Urinary bladder (tissue), 4 donors: ENCODE results near the gene PEX6. TPM values are rescaled to one million over a fixed set of nuclear protein-coding genes. Genes with fewer than 3 reads are reported as not detected.
"Not testable (repeated sequence)": the region's sequence is repeated elsewhere in the genome, so short reads cannot be mapped to it uniquely, and the experiment has no call there.

Experiments used
- DNase-seq: peaks from one replicate; pipeline ENCODE4 v3.0.0-alpha.2; 2015; ENCODE audit errors: extremely low spot score
- H3K27ac ChIP-seq: one replicate; pipeline ENCODE4 v1.5.1; 2013; ENCODE audit warnings: low read depth, mild to moderate bottlenecking, moderate library complexity
- H3K36me3 ChIP-seq: one replicate; pipeline ENCODE4 v1.6.1; 2013; ENCODE audit warnings: mild to moderate bottlenecking, moderate library complexity; ENCODE audit not compliant: insufficient read depth
- H3K4me1 ChIP-seq: one replicate; pipeline ENCODE4 v1.6.1; 2013; ENCODE audit warnings: mild to moderate bottlenecking, moderate library complexity; ENCODE audit not compliant: insufficient read depth
- H3K4me3 ChIP-seq: one replicate; pipeline ENCODE4 v1.5.1; 2013; ENCODE audit warnings: low read depth, low read length
- WGBS: extraction: QIAGEN DNeasy Blood & Tissue Kit; methylation state at CpG from one replicate; pipeline ENCODE4 v1.1.7; 2013; 5-methylcytosine and 5-hydroxymethylcytosine counted together
- polyA plus RNA-seq: library from polyadenylated mRNA; stranded (reverse); fragments of 200-250 nt; gene quantifications from one replicate; pipeline ENCODE4 v1.2.3, GENCODE V29; 2013
- total RNA-seq: library from RNA; depleted of rRNA; stranded (reverse); fragments of >200 nt; gene quantifications from one replicate; pipeline ENCODE4 v1.2.3, GENCODE V29; 2014
- donor health status: healthy with polysubstance abuse.
- donor health status: healthy.

PEX6 gene
- total and polyA plus RNA-seq, 2 donors, result 12.2 to 18.9 TPM

DNA sequence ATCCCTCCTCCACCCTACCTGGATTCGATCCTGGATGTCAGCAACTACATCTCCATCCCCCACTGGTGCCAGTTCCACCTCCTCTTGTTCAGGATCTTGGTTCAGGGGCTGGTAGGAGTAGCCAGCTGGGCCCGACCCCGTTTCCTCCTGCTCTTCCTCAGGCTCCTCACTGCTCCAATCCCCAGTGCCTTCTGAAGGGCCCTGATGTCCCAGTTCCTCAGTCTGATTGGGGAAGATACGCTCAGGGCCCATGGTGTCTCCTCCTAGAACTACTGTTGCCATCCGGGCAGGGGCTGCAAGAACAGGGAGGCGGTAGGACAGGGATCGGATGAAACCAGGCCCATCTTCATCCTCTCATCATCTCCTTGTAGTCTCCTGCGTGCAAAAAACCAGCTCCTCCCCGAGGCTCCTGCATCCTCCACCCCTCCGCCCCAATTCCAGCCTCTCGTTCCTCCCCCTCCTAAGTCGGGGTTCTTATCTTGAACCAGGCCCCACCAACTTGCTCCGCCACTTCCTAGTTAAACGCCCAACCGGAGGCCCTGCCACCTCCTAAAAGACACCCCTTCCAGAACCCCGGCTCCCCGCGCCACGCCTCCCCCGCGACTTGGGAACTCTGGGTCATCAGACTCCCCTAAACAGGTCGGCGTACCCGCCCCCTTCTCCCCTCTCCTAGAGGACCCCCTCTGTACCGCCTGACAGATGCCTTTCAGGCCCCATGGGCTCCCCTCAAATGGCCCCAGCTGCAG is 34.3 kb upstream of the PEX6 start:
- DNase-seq, result no peak
- Histone ChIP-seq H3K4me3 (peak overlapping the region; percentile 55), H3K27ac (peak overlapping the region; percentile 61), H3K4me1 (no peaks in the 10 kb centered on the region), H3K36me3 (peaks cover 1% of the 10 kb centered on the region)
- 2% methylated on average over 25 of the region's 25 CpGs for WGBS

DNA sequence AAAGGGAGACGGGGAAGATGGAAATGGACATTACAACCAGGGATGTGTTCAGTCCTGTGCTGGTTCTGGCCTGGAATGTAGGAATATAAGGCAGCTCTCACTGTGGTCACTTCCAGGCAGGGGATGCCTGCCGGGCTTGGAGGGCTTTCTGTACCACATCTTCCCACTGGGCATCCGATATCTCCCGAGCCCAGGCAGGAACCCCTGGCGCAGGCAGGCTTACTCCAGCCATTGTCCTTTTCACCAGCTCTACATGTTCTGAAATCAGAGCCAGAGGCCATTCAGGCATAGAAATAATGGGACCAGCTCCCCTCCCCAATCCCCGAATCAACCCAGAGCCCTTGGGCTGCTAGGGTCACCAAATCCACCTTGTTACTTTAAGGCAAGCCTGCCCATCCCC is 33.4 kb upstream of the PEX6 start:
- no peak for DNase-seq
- H3K4me1 ChIP-seq, result no peaks in the 10 kb centered on the region
- H3K36me3 ChIP-seq, result peaks cover 1% of the 10 kb centered on the region
- 81% methylated on average over 6 of the region's 6 CpGs for WGBS
- H3K27ac ChIP-seq, result no peak overlapping the region
- H3K4me3 ChIP-seq, result no peak overlapping the region

DNA sequence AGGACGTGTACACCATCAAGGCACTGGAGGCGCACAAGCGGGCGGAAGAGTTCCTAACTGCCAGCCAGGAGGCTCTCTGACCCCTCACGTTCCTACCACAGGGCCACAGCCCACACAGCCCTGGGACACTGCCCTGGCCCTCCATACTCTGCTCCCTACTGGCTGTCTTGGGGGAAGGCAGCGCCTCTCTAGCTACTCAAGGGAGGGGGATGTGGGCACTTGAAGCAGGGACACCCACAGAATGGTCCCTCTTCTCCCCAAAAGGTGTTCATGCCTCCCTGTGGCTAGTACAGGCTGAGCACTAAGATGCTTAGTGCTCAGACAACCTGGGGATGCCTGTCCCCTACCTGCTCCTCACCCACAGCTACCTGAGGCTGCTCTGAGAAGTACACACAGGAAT is 32.2 kb upstream of the PEX6 start:
- H3K36me3 ChIP-seq, result peaks cover 5% of the 10 kb centered on the region

DNA sequence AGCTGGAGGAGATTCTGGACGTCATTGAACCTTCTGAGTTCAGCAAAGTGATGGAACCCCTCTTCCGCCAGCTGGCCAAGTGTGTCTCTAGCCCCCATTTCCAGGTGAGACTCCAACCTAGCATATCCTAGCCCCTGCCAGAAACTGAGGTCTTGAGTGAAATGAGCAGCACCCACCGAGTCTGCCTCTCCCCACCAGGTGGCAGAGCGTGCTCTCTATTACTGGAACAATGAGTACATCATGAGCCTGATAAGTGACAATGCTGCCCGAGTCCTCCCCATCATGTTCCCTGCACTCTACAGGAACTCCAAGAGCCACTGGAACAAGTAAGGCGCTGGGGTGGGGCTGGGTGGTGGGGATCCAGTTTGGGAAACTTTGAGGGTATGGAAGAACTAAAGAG is 30.1 kb upstream of the PEX6 start:
- Histone ChIP-seq H3K4me3 (no peak overlapping the region), H3K4me1 (no peaks in the 10 kb centered on the region), H3K36me3 (peaks cover 5% of the 10 kb centered on the region), H3K27ac (no peak overlapping the region)
- DNase-seq, result no peak
- 63% methylated on average over 6 of the region's 6 CpGs for WGBS

More for the DNA sequence above, 32.2 kb upstream of the PEX6 start:
- Histone ChIP-seq H3K27ac (no peak overlapping the region), H3K4me3 (no peak overlapping the region), H3K4me1 (no peaks in the 10 kb centered on the region)
- 79% methylated on average over 6 of the region's 6 CpGs for WGBS
- DNase-seq, result no peak

DNA sequence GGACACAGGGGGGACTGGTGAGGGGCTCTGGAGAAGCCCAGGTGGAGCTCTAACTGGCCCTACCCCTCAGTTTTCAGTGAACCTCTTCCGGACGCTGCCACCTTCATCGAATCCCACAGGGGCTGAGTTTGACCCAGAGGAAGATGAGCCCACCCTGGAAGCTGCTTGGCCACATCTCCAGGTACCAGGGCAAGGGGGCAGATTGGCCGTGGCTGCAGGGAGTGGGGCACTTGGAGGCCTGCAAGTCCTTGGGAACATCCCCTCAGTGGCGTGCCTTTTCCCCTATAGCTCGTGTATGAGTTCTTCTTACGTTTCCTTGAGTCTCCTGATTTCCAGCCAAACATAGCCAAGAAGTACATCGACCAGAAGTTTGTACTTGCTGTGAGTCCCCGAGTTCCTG is 28.1 kb upstream of the PEX6 start:
- Histone ChIP-seq H3K4me1 (no peaks in the 10 kb centered on the region), H3K36me3 (peaks cover 5% of the 10 kb centered on the region), H3K27ac (no peak overlapping the region), H3K4me3 (no peak overlapping the region)
- 90% methylated on average over 9 of the region's 9 CpGs for WGBS
- no peak for DNase-seq

DNA sequence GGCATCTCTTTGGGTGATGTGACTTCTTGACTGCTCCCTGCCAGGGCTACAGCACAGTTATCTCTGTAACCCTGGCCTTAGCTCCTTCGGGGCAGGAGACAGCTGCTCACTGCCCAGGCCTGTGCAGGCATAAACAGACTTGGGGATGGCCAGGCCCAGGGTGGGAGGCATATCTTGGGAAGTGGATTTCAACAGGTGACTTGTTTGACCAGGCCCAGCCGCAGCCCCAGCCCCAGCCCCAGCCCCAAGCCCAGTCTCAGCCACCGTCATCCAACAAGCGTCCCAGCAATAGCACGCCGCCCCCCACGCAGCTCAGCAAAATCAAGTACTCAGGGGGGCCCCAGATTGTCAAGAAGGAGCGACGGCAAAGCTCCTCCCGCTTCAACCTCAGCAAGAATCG is 27.3 kb upstream of the PEX6 start:
- Histone ChIP-seq H3K4me1 (no peaks in the 10 kb centered on the region), H3K36me3 (peaks cover 5% of the 10 kb centered on the region), H3K27ac (no peak overlapping the region), H3K4me3 (no peak overlapping the region)
- no peak for DNase-seq
- 93% methylated on average over 11 of the region's 11 CpGs for WGBS

DNA sequence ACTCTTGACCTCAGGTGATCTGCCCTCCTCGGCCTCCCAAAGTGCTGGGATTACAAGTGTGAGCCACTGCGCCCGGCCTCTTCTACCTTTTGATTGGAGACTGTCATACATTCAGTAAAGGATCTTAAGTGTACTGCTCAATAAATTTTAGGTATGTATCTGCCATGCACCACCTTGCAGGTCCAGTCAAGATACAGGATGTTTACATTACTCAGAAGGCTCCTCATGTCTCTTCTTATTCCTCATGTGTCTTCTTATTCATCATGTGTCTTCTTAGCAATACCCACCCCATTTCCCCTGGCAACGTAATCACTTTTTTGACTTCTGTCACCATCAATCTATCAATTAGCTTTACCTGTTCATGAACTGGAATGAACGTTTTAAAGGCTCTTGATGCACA is 26.9 kb upstream of the PEX6 start:
- no peaks in the 10 kb centered on the region for H3K4me1 ChIP-seq
- no peak overlapping the region for H3K4me3 ChIP-seq
- no peak overlapping the region for H3K27ac ChIP-seq
- WGBS, result 90% methylated on average over 5 of the region's 5 CpGs
- no peak for DNase-seq
- peaks cover 5% of the 10 kb centered on the region for H3K36me3 ChIP-seq

DNA sequence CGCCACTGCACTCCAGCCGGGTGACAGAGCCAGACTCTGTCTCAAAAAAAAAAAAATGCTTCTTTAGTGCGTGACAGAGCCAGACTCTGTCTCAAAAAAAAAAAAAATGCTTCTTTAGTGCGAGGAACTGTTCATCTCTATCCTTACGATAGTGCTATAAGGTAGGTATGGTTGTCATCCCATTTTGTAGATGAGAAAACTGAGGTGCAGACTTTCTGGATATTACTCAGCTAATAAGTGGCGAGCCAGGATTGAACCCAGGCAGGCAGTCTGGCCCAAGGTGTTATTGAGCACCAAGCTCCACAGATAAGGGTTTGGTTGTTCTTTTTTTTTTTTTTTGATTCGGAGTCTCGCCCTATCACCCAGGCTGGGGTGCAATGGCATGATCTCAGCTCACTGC is 22.9 kb upstream of the PEX6 start:
- H3K27ac ChIP-seq, result no peak overlapping the region
- H3K4me3 ChIP-seq, result no peak overlapping the region
- no peaks in the 10 kb centered on the region for H3K36me3 ChIP-seq
- 96% methylated on average over 8 of the region's 8 CpGs for WGBS
- H3K4me1 ChIP-seq, result no peaks in the 10 kb centered on the region
- DNase-seq, result no peak

DNA sequence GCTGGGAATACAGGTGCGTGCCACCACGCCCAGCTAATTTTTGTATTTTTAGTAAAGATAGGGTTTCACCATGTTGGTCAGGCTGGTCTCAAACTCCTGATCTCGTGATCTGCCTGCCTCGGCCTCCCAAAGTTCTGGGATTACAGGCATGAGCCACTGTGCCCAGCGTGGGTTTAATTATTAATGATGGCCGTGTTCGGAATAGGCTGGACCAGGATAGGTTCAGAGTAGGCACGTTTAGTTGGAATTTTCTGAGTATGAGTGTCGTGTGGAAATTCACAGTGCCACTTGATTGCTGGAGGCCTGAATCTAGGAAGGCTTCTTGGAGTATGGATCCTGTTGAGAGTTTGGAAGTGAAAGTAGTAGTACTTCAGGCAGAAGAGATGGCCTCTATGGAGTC is 19.2 kb upstream of the PEX6 start:
- H3K4me1 ChIP-seq, H3K36me3 ChIP-seq, H3K4me3 ChIP-seq, H3K27ac ChIP-seq, DNase-seq: not testable (repeated sequence)
- 96% methylated on average over 9 of the region's 9 CpGs for WGBS

DNA sequence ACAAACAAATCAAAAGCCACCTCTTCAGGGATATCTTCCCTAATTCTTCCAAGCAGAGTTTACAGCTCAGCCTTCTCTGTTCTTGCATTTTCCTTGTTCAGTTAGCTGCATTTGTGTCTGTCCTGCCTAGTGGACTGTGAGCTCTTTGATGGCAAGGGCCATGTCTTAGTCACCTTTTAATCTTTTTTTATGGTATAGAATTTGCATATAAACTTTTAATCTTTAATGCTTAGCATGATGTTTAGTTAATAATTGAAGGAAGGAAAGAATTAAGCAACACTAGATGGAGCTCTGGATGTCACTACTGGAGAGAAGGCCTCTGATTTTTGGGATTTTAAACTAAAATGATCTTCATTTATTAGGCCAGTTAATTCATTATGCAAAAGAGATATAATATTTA is 17.5 kb upstream of the PEX6 start:
- Histone ChIP-seq H3K27ac (no peak overlapping the region), H3K36me3 (no peaks in the 10 kb centered on the region), H3K4me1 (no peaks in the 10 kb centered on the region), H3K4me3 (no peak overlapping the region)
- DNase-seq, result no peak

DNA sequence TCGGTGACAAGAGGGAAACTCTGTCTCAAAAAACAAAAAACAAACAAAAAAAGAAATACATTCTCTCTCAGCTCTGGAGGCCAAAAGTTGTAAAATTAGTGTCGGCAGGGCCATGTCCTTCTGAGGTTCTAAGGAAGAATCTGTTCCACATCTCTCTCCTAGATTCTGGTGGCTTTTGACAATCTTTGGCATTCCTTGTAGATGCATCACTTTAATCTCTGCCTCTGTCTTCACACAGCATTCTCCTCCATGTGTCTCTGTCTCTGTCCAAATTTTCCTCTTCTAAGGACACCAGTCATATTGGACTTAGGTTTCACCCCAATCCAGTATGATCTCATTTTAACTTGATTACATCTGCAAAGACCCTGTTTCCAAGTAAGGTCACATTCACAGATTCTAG is 14.5 kb upstream of the PEX6 start:
- Histone ChIP-seq H3K4me1 (no peaks in the 10 kb centered on the region), H3K36me3 (no peaks in the 10 kb centered on the region), H3K4me3 (no peak overlapping the region), H3K27ac (no peak overlapping the region)
- 88% methylated on average over 2 of the region's 2 CpGs for WGBS
- DNase-seq, result no peak

DNA sequence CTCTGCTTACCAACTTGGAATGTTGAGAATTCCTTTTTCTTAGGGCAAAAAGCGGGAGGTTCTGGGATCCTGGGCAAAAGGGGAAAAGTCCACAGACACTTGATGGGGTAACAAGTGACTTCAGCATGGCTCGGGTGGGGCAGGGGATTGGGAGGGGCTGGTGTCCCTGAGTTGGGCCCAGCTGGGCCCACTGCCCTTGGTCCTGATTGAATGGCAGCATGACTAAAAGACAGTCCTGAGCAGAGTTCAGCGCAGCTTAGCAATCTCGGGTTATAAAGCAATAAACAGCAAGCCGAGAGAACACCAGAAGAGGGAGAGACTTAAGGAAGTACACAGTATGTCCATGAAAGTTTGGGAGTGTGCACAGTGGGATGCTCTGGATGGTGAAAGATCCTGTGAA is 10.9 kb upstream of the PEX6 start:
- 74% methylated on average over 5 of the region's 5 CpGs for WGBS
- DNase-seq, result no peak
- H3K4me1 ChIP-seq, result no peaks in the 10 kb centered on the region

DNA sequence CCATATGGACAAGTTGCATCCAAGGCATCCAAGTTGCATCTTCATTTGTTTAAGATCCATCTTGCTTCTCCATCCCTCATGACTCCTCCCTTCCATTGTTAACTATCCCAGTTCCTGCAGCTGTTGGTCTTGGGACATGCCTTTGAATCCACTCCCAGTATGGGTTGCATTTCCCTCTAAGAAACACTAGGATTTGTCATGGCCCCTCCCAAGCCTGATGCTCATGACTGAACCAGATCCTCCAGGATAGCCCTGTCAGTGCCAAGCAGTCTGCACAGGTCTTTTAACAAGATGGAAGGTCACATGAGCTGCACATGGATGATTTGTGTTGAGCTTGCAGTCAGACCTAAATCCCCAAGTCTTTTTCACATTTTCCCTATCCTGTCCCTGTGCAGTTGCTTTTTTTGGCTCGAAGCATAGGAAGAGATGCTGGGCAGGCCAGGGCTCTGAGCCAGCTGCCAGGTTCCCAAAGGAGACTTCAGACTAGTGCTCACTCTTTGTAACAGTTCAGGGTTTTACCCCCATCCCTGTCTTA is 9.6 kb upstream of the PEX6 start:
- Histone ChIP-seq H3K36me3 (no peaks in the 10 kb centered on the region), H3K4me1 (no peaks in the 10 kb centered on the region), H3K27ac (no peak overlapping the region), H3K4me3 (no peak overlapping the region)
- no peak for DNase-seq
- WGBS, result 43% methylated on average over 1 of the region's 1 CpG

More for the DNA sequence above, 10.9 kb upstream of the PEX6 start:
- no peak overlapping the region for H3K4me3 ChIP-seq
- no peak overlapping the region for H3K27ac ChIP-seq
- no peaks in the 10 kb centered on the region for H3K36me3 ChIP-seq

DNA sequence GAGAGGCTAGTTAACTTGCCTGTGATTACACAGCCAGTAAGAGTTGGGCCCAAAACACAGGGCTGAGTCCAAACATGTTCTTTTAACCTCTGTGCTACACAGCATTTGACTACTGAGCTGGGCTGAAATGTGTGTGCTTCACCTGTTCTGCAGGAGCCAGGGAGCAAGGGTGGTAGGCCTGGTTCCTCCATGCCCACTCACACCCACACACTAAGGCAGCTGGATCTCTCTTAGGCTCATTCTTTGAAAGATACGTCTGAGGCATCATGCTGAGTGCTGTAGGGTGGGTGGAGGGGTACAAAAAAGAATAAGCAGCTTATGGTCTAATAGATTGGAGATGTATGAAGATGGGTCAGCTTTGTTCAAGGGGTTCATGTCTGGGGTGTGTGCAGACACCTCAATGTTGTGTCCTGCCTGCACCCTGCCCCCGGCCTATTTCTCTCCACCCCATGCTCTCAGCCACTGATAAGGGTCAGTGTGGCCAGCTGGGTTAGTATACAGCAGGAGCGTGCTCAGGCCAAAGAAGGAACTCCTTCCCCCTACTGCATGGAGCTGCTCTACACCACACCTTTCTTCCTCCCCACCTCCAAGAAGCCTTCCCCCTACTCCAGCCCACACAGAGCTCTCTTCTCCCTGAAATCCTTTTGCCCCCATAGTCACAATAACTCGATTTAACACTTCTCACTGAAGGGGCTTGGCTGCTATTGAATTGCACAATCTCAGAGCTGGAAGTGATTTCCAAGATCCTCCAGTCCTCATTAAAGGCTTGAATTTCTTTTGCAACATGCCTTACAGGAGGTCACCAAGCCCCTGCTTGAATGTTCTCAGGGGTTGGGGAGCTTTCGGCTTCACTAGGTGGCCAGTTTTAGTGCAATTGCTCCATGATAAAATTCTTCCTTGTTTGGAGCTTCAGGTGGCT is 8.8 kb upstream of the PEX6 start:
- H3K27ac ChIP-seq, result no peak overlapping the region
- H3K4me3 ChIP-seq, result no peak overlapping the region
- 77% methylated on average over 5 of the region's 5 CpGs for WGBS
- no peak for DNase-seq
- no peaks in the 10 kb centered on the region for H3K4me1 ChIP-seq
- no peaks in the 10 kb centered on the region for H3K36me3 ChIP-seq
